Thoracic aorta (tissue), 2 donors: ENCODE results near the gene OXCT1. TPM values are rescaled to one million over a fixed set of nuclear protein-coding genes. Genes with fewer than 3 reads are reported as not detected.
A peak's percentile ranks its signal among the peaks of the same experiment; 100 is the strongest.

Source experiments
- ATAC-seq: fragments of 150-250 bp; one replicate; pipeline ENCODE4 v1.8.0; 2017; ENCODE audit warnings: low read depth; ENCODE audit not compliant: insufficient number of reproducible peaks, low FRiP score
- DNase-seq: peaks from one replicate; pipeline ENCODE4 v3.0.0-alpha.2; 2020; ENCODE audit warnings: low spot score
- H3K27ac ChIP-seq, 2 donors: fragments of 200-600 bp; sonication (generic); 1 replicate in 1 of 2; 2 replicates in 1 of 2; pipeline ENCODE4 v1.5.1; 2016; ENCODE audit warnings: mild to moderate bottlenecking in 2 of 2, moderate library complexity in 2 of 2
- H3K27me3 ChIP-seq: fragments of 200-600 bp; sonication (generic); replicated peaks from 2 replicates; pipeline ENCODE4 v1.6.0; 2016; ENCODE audit warnings: mild to moderate bottlenecking; ENCODE audit not compliant: insufficient read depth
- H3K36me3 ChIP-seq: fragments of 200-600 bp; sonication (generic); one replicate; pipeline ENCODE4 v1.5.1; 2016
- H3K4me1 ChIP-seq, 2 donors: fragments of 200-600 bp; sonication (generic); 1 replicate in 1 of 2; 2 replicates in 1 of 2; pipeline versions ENCODE4 v1.5.1 to v1.6.0; 2016; ENCODE audit warnings: low read depth in 2 of 2, mild to moderate bottlenecking in 1 of 2; ENCODE audit not compliant: control insufficient read depth in 1 of 2
- H3K4me3 ChIP-seq: fragments of 200-600 bp; sonication (generic); 2 replicates; pipeline ENCODE4 v1.5.1; 2016; ENCODE audit warnings: mild to moderate bottlenecking
- H3K9me3 ChIP-seq: fragments of 200-600 bp; sonication (generic); 2 replicates; pipeline ENCODE4 v1.5.1; 2016
- CTCF ChIP-seq: fragments of 200-600 bp; sonication (generic); IDR thresholded peaks from one replicate; pipeline ENCODE4 v1.5.1; 2019; ENCODE audit warnings: antibody characterized with exemption
- total RNA-seq, 2 donors: library from RNA; depleted of rRNA; stranded (reverse); fragments of >200 nt; gene quantifications; one replicate each; pipeline versions ENCODE4 v1.1.0 to v1.2.3, GENCODE V29; 2016

Gene OXCT1
- total RNA-seq, 2 donors from 2014 or later, result 19.6 to 30.6 TPM

DNA sequence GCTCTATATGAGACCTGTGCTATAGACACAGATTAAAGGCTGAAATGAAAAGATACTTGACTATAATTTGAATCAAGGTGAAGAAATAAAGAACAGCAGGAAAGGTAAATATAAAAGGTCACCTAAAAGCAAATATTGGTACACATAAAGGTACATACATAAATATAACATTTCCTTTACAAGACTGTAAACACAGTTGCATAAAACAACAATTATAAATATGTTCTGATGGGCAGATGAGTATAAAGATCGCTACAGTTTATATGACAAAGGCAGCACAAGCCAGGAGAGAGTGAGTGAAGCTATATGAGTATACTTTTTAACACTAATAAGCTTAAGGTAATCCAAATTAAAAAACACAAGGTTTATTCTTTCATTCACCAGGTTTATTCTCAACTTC, 114.5 kb downstream of the OXCT1 start:
- Histone ChIP-seq H3K27ac (no peak overlapping the region), H3K27me3 (no peaks in the 10 kb centered on the region), H3K36me3 (no peaks in the 10 kb centered on the region), H3K4me1 (peaks cover 2 to 33% of the 10 kb centered on the region in 2 donors), H3K9me3 (no peaks in the 10 kb centered on the region), H3K4me3 (no peak overlapping the region)
- ATAC-seq (no peak), DNase-seq (no peak)
- TF ChIP-seq CTCF, result no peak

GRCh38 chr5:41754857-41755256, 115.4 kb downstream of the OXCT1 start:
- ATAC-seq (no peak), DNase-seq (no peak)
- TF ChIP-seq CTCF, result no peak
- no peak overlapping the region for H3K27ac ChIP-seq
- no peaks in the 10 kb centered on the region for H3K9me3 ChIP-seq
- no peaks in the 10 kb centered on the region for H3K36me3 ChIP-seq
- H3K27me3 ChIP-seq, result no peaks in the 10 kb centered on the region
- H3K4me3 ChIP-seq, result no peak overlapping the region
- peaks cover 2 to 28% of the 10 kb centered on the region in 2 donors for H3K4me1 ChIP-seq

GRCh38 chr5:41751867-41752266, 118.4 kb downstream of the OXCT1 start:
- Histone ChIP-seq H3K36me3 (no peaks in the 10 kb centered on the region), H3K27ac (no peak overlapping the region), H3K4me1 (peaks cover 12 to 42% of the 10 kb centered on the region in 2 donors), H3K27me3 (no peaks in the 10 kb centered on the region), H3K9me3 (no peaks in the 10 kb centered on the region), H3K4me3 (no peak overlapping the region)
- no peak for TF ChIP-seq CTCF
- ATAC-seq (no peak), DNase-seq (no peak)

- DNase-seq, result no peak
- Histone ChIP-seq H3K27me3 (no peaks in the 10 kb centered on the region), H3K4me3 (no peak overlapping the region), H3K36me3 (no peaks in the 10 kb centered on the region), H3K9me3 (no peaks in the 10 kb centered on the region), H3K27ac (no peak overlapping the region), H3K4me1 (peaks cover 10 to 18% of the 10 kb centered on the region in 2 donors)
- no peak for TF ChIP-seq CTCF
- ATAC-seq, result no peak
Measured at GRCh38 chr5:41748631-41749030, 121.6 kb downstream of the OXCT1 start.

GRCh38 chr5:41747708-41748107, 122.5 kb downstream of the OXCT1 start:
- Histone ChIP-seq H3K36me3 (no peaks in the 10 kb centered on the region), H3K27ac (peak overlapping the region; percentile 2 to 31), H3K4me3 (no peak overlapping the region), H3K27me3 (no peaks in the 10 kb centered on the region), H3K4me1 (peaks cover 10 to 14% of the 10 kb centered on the region in 2 donors), H3K9me3 (no peaks in the 10 kb centered on the region)
- no peak for TF ChIP-seq CTCF
- DNase-seq (no peak), ATAC-seq (no peak)
